ENCODE measurements around the gene SUSD4. TPM values are rescaled to one million over a fixed set of nuclear protein-coding genes. Genes with fewer than 3 reads are reported as not detected.

SUSD4 gene
- total RNA-seq, 6 donors from 2014 or later, result 0.55 to 3.8 (median 2.9) TPM; not detected in 1

GRCh38 chr1:223176437-223176836 lies 187.5 kb downstream of the SUSD4 start:
- no peak overlapping the region for H3K4me3 ChIP-seq
- peak overlapping the region in 1 of 4 donors; percentile 78 for H3K27ac ChIP-seq
- TF ChIP-seq POLR2AphosphoS5 (IDR thresholded peaks at IDR 0.05) (no peak), EP300 (IDR thresholded peaks at IDR 0.05) (no peak), POLR2A (IDR thresholded peaks at IDR 0.05) (no peak)
- TF ChIP-seq, protein P1, sequence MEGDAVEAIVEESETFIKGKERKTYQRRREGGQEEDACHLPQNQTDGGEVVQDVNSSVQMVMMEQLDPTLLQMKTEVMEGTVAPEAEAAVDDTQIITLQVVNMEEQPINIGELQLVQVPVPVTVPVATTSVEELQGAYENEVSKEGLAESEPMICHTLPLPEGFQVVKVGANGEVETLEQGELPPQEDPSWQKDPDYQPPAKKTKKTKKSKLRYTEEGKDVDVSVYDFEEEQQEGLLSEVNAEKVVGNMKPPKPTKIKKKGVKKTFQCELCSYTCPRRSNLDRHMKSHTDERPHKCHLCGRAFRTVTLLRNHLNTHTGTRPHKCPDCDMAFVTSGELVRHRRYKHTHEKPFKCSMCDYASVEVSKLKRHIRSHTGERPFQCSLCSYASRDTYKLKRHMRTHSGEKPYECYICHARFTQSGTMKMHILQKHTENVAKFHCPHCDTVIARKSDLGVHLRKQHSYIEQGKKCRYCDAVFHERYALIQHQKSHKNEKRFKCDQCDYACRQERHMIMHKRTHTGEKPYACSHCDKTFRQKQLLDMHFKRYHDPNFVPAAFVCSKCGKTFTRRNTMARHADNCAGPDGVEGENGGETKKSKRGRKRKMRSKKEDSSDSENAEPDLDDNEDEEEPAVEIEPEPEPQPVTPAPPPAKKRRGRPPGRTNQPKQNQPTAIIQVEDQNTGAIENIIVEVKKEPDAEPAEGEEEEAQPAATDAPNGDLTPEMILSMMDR (IDR thresholded peaks at IDR 0.05), result no peak
- peaks cover 26 to 36% (median 32%) of the 10 kb centered on the region in 4 donors for H3K4me1 ChIP-seq
- no peaks in the 10 kb centered on the region for H3K27me3 ChIP-seq
- H3K9me3 ChIP-seq, result no peaks in the 10 kb centered on the region
- H3K36me3 ChIP-seq, result no peaks in the 10 kb centered on the region
- no peak for DNase-seq
- 92 to 93% methylated on average over 3 of the region's 3 CpGs for WGBS, 2 donors
- no peak for ATAC-seq (ENCODE audit: low FRiP score in 2 of 2)

GRCh38 chr1:223175633-223176032 lies 188.3 kb downstream of the SUSD4 start:
- TF ChIP-seq POLR2AphosphoS5 (IDR thresholded peaks at IDR 0.05) (peak; percentile 55 to 61), EP300 (IDR thresholded peaks at IDR 0.05) (peak in 1 of 4 donors; percentile 61), POLR2A (IDR thresholded peaks at IDR 0.05) (peak in 1 of 4 donors; percentile 65)
- TF ChIP-seq, protein P1 (IDR thresholded peaks at IDR 0.05), result no peak
- ATAC-seq (ENCODE audit: low FRiP score in 2 of 2), result peak; percentile 11 to 83
- WGBS, 2 donors, result 62 to 73% methylated on average over 3 of the region's 3 CpGs
- peak in 1 of 2 donors; percentile 32 for DNase-seq
- H3K4me3 ChIP-seq, result no peak overlapping the region
- H3K4me1 ChIP-seq, result peaks cover 21 to 29% (median 25%) of the 10 kb centered on the region in 4 donors
- no peaks in the 10 kb centered on the region for H3K27me3 ChIP-seq
- no peaks in the 10 kb centered on the region for H3K36me3 ChIP-seq
- H3K27ac ChIP-seq, result peak overlapping the region; percentile 42 to 78 (median 48)
- H3K9me3 ChIP-seq, result no peaks in the 10 kb centered on the region

GRCh38 chr1:223175032-223175431 lies 188.9 kb downstream of the SUSD4 start:
- no peak for DNase-seq
- TF ChIP-seq POLR2AphosphoS5 (IDR thresholded peaks at IDR 0.05) (no peak), POLR2A (IDR thresholded peaks at IDR 0.05) (no peak)
- TF ChIP-seq, protein P1 (IDR thresholded peaks at IDR 0.05), result peak in 2 of 6 experiments; percentile 7 to 19
- peak; percentile 43 to 48 for ATAC-seq (ENCODE audit: low FRiP score in 2 of 2)
- no peaks in the 10 kb centered on the region for H3K36me3 ChIP-seq
- no peaks in the 10 kb centered on the region for H3K27me3 ChIP-seq
- WGBS, 2 donors, result 73 to 74% methylated on average over 3 to 4 of the region's 4 CpGs
- H3K9me3 ChIP-seq, result no peaks in the 10 kb centered on the region
- H3K4me3 ChIP-seq, result no peak overlapping the region
- H3K4me1 ChIP-seq, result peaks cover 15 to 23% (median 20%) of the 10 kb centered on the region in 4 donors
- H3K27ac ChIP-seq, result peak overlapping the region in 3 of 4 donors; percentile 42 to 78 (median 53)

Small RNA genes lying within 50 kb of the gene (small RNA-seq; reads per million reads assigned to genes)
- gene RNU4-57P, result 0 reads per million in 4 donors

Other genes starting within 250 kb of the SUSD4 start
- gene TLR5, start 220.9 kb downstream of the SUSD4 start, total RNA-seq, result 10 to 100 TPM in 5 of 6 donors, 1 to 10 TPM in 1; 4.1 to 30.4 (median 14.8) TPM
- gene CCDC185, start 29.2 kb upstream of the SUSD4 start, total RNA-seq, result not detected

All from upper lobe of left lung (tissue), 6 donors.